Measurements from ENCODE around the gene RCC1.

RCC1 gene

DNA sequence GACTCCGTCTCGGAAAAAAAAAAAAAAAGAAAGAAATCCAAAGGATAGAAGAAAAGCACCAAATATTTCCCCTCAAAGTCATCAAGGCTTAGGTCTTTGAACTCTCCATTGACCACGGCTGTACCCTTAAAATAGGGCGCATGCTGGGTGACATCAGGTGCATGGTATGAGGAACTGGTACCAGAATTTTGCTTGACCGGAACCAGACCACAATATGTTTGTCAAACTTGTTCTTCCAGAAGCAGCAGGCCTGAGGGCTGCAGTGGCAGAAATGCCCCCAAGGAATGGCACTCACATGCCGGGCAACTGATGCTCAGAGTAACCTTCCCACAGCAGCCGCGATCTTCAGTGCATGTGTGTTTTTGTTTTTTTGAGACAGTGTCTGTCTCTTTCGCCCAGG, 21.0 kb downstream of the RCC1 start:
- Histone ChIP-seq H3K27me3 (no peaks in the 10 kb centered on the region), H3K4me1 (peaks cover 3% of the 10 kb centered on the region), H3K9me3 (no peaks in the 10 kb centered on the region), H3K4me3 (ENCODE audit: low read depth, low read length) (no peak overlapping the region), H3K36me3 (peaks cover 29% of the 10 kb centered on the region)
- TF ChIP-seq, protein P1, sequence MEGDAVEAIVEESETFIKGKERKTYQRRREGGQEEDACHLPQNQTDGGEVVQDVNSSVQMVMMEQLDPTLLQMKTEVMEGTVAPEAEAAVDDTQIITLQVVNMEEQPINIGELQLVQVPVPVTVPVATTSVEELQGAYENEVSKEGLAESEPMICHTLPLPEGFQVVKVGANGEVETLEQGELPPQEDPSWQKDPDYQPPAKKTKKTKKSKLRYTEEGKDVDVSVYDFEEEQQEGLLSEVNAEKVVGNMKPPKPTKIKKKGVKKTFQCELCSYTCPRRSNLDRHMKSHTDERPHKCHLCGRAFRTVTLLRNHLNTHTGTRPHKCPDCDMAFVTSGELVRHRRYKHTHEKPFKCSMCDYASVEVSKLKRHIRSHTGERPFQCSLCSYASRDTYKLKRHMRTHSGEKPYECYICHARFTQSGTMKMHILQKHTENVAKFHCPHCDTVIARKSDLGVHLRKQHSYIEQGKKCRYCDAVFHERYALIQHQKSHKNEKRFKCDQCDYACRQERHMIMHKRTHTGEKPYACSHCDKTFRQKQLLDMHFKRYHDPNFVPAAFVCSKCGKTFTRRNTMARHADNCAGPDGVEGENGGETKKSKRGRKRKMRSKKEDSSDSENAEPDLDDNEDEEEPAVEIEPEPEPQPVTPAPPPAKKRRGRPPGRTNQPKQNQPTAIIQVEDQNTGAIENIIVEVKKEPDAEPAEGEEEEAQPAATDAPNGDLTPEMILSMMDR (IDR thresholded peaks at IDR 0.05; ENCODE audit: low read depth, low read length): no peak
- DNase-seq: no peak

DNA sequence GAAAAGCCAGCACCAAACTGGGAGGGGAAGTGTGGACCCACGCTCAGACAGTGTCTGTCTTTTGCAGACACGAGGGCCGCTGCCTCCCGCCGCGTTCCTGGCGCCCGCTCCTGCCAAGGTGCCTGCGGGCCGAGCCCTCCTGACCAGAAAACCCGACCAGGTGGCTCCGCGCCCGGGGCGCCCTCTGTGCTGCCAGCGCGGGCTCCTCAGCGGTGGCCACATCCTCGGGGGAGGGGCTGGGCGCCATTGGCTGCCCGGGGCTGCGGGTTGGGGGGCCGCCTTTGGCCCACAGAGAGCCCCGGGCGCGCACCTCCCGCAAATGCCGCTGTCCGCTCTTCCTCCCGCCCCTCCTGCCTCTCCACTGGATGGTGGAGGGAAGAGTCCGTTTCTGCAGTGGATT, 24.6 kb downstream of the RCC1 start:
- TF ChIP-seq, protein P1 (IDR thresholded peaks at IDR 0.05; ENCODE audit: low read depth, low read length): no peak
- H3K36me3 ChIP-seq: peaks cover 45% of the 10 kb centered on the region
- peaks cover 3% of the 10 kb centered on the region; the same call in 1 of the 2 replicates for H3K4me1 ChIP-seq

DNA sequence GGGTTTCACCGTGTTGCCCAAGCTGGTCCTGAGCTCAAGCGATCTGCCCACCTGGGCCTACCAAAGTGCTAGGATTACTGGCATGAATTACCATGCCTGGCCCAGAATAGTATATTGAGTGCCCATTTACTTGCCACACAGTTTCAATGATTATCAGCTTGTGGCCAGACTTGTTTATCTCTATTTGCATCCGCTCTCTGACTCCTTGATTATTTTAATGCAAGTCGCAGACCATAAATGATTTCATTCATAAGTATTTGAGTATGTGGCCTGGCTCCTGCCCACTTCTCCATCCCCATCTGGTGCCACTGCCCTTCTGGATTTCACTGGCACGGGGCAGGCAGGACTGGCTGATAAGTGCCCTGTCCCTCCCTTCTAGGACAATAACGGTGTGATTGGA, 28.8 kb downstream of the RCC1 start:
- TF ChIP-seq, protein P1 (IDR thresholded peaks at IDR 0.05; ENCODE audit: low read depth, low read length): no peak
- Histone ChIP-seq H3K36me3 (peaks cover 66% of the 10 kb centered on the region), H3K27me3 (no peaks in the 10 kb centered on the region), H3K4me3 (ENCODE audit: low read depth, low read length) (no peak overlapping the region), H3K9me3 (no peaks in the 10 kb centered on the region), H3K4me1 (no peaks in the 10 kb centered on the region; the same call in 1 of the 2 replicates)
- DNase-seq: no peak

More for the DNA sequence above, 24.6 kb downstream of the RCC1 start:
- no peaks in the 10 kb centered on the region for H3K27me3 ChIP-seq
- H3K4me3 ChIP-seq (ENCODE audit: low read depth, low read length): no peak overlapping the region
- no peaks in the 10 kb centered on the region for H3K9me3 ChIP-seq
- DNase-seq: no peak

DNA sequence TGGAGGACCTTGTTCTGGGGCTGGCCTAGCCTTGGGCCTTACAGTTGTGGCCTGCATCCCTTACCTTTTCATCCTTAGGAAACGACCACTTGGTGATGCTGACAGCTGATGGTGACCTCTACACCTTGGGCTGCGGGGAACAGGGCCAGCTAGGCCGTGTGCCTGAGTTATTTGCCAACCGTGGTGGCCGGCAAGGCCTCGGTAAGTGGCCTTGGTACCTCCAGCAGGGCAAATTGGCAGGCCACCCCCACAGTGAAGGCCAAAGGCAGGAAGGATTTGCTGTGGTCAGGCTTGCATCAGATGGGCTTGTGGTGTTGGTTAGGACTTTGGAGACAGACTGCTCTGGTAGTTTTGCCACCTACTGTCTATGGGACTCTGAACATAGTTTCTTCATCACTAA, 29.3 kb downstream of the RCC1 start:
- DNase-seq: no peak
- Histone ChIP-seq H3K36me3 (peaks cover 61% of the 10 kb centered on the region), H3K9me3 (no peaks in the 10 kb centered on the region), H3K4me1 (no peaks in the 10 kb centered on the region; the same call in 1 of the 2 replicates), H3K27me3 (no peaks in the 10 kb centered on the region), H3K4me3 (ENCODE audit: low read depth, low read length) (no peak overlapping the region)
- TF ChIP-seq, protein P1 (IDR thresholded peaks at IDR 0.05; ENCODE audit: low read depth, low read length): no peak

DNA sequence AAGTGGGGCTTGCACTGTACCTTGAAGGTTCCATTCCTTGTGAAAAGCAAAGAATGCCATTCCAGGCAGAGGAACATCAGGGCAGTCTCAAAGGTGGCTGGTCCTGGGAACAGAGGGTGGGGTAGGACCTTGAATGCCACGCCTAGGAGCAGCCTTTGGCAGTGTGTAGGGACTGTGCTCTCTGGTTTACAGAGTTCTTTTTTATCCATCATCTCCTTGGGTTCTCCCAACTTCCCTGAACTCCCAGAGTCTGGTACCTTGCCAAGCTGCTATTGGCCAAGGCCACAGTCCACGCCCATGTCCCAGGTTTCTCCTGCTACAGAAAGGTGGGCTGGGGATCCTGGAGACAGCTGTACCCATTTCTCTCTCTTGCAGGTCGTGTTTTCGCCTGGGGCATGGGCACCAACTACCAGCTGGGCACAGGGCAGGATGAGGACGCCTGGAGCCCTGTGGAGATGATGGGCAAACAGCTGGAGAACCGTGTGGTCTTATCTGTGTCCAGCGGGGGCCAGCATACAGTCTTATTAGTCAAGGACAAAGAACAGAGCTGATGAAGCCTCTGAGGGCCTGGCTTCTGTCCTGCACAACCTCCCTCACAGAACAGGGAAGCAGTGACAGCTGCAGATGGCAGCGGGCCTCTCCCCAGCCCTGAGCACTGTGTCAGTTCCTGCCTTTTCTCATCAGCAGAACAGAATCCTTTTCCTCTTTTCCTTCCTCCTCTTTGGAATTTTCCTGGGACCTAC, 31.8 kb downstream of the RCC1 start:
- no peak overlapping the region for H3K4me3 ChIP-seq (ENCODE audit: low read depth, low read length)
- TF ChIP-seq, protein P1 (IDR thresholded peaks at IDR 0.05; ENCODE audit: low read depth, low read length): no peak
- peak; percentile 45 for DNase-seq
- H3K27me3 ChIP-seq: no peaks in the 10 kb centered on the region
- peaks cover 40% of the 10 kb centered on the region for H3K36me3 ChIP-seq
- H3K9me3 ChIP-seq: no peaks in the 10 kb centered on the region
- no peaks in the 10 kb centered on the region; the same call in 1 of the 2 replicates for H3K4me1 ChIP-seq

DNA sequence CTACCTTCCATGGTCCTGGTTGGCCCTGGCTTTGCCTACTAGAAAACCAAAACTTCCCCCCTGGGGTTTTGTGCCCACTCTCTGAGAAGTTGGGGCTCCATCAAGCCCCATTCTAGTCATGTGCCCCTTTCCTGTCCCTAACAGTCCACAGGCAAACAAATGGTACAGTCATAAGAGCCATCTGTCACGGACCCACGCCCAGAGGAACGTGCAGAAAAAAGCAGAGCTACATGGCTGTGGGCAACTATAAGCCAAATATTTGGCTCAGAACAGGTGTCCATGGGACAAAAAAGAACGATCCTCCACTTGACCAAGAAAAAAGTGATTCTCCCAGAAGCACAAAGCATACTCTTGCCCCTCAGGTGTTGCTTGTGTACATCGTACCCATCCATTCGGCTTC, 32.4 kb downstream of the RCC1 start:
- Histone ChIP-seq H3K4me1 (no peaks in the 10 kb centered on the region; the same call in 1 of the 2 replicates), H3K36me3 (peaks cover 36% of the 10 kb centered on the region), H3K9me3 (no peaks in the 10 kb centered on the region), H3K27me3 (no peaks in the 10 kb centered on the region), H3K4me3 (ENCODE audit: low read depth, low read length) (no peak overlapping the region)
- TF ChIP-seq, protein P1 (IDR thresholded peaks at IDR 0.05; ENCODE audit: low read depth, low read length): no peak
- DNase-seq: no peak

All from BE2C (cell line).